CD4-positive, alpha-beta memory T cell (primary cell): ENCODE data around the gene NOL11. TPM values are rescaled to one million over a fixed set of nuclear protein-coding genes. Genes with fewer than 3 reads are reported as not detected.
"Not testable (repeated sequence)": the region's sequence is repeated elsewhere in the genome, so short reads cannot be mapped to it uniquely, and the experiment has no call there.

Source experiments
- CTCF ChIA-PET: fragments of 350-600 bp; sonication (Branson Sonifier 250); formaldehyde crosslinking; loops from one replicate; lab custom pipeline; 2021; ENCODE audit warnings: inconsistent platforms; ENCODE audit not compliant: partially characterized antibody; lab: Charles Lee
- POLR2A ChIA-PET: fragments of 350-600 bp; sonication (Branson Sonifier 250); formaldehyde crosslinking; loops from one replicate; lab custom pipeline; 2021; ENCODE audit not compliant: partially characterized antibody; lab: Charles Lee
- DNase-seq, 5 donors: peaks; one replicate each; pipeline versions ENCODE4 v3.0.0 to v3.0.0-alpha.2; 2020 to 2022; ENCODE audit warnings: mixed read lengths in 1 of 5
- H3K27ac ChIP-seq: one replicate; pipeline ENCODE4 v1.7.0; 2013; ENCODE audit warnings: low read depth, low read length
- H3K27me3 ChIP-seq: 2 replicates; pipeline ENCODE4 v1.7.0; 2013; ENCODE audit warnings: mild to moderate bottlenecking, low read length, moderate library complexity; ENCODE audit not compliant: insufficient read depth
- H3K36me3 ChIP-seq: 2 replicates; pipeline ENCODE4 v1.7.0; 2013; ENCODE audit warnings: mild to moderate bottlenecking, low read length, moderate library complexity; ENCODE audit not compliant: insufficient read depth
- H3K4me1 ChIP-seq: 2 replicates; pipeline ENCODE4 v1.7.0; 2013; ENCODE audit warnings: mild to moderate bottlenecking, low read length, moderate library complexity; ENCODE audit not compliant: insufficient read depth
- H3K4me3 ChIP-seq, 2 donors: one replicate each; pipeline ENCODE4 v1.7.0; 2013; ENCODE audit warnings: low read length in 2 of 2, mild to moderate bottlenecking in 1 of 2
- H3K9me3 ChIP-seq, 2 donors: one replicate each; pipeline ENCODE4 v1.7.0; 2013; ENCODE audit warnings: low read length in 2 of 2, control low read depth in 1 of 2; ENCODE audit not compliant: control insufficient read depth in 1 of 2
- H3K27ac Mint-ChIP-seq, 7 donors: one replicate each; pipeline ENCODE4 v1.8.0; 2020 to 2021; ENCODE audit warnings: mixed read lengths in 7 of 7, mild to moderate bottlenecking in 6 of 7, inconsistent platforms in 3 of 7, moderate library complexity in 3 of 7
- H3K27me3 Mint-ChIP-seq, 2 donors: one replicate each; pipeline ENCODE4 v1.8.0; 2020 to 2021; ENCODE audit warnings: mixed read lengths in 2 of 2
- H3K36me3 Mint-ChIP-seq, 2 donors: one replicate each; pipeline ENCODE4 v1.8.0; 2020 to 2021; ENCODE audit warnings: mixed read lengths in 2 of 2, inconsistent platforms in 1 of 2, mild to moderate bottlenecking in 1 of 2
- H3K4me1 Mint-ChIP-seq, 4 donors: one replicate each; pipeline ENCODE4 v1.8.0; 2020 to 2021; ENCODE audit warnings: mixed read lengths in 4 of 4, mild to moderate bottlenecking in 1 of 4
- H3K4me3 Mint-ChIP-seq, 8 donors: one replicate each; pipeline ENCODE4 v1.8.0; 2020 to 2021; ENCODE audit warnings: mixed read lengths in 8 of 8, mild to moderate bottlenecking in 7 of 8, moderate library complexity in 6 of 8, inconsistent platforms in 3 of 8
- H3K9me3 Mint-ChIP-seq, 8 donors: one replicate each; pipeline ENCODE4 v1.8.0; 2020 to 2021; ENCODE audit warnings: mixed read lengths in 8 of 8, mild to moderate bottlenecking in 5 of 8, inconsistent platforms in 3 of 8, moderate library complexity in 1 of 8
- intact Hi-C: fragments of 100-400 bp; cut with micrococcal nuclease; formaldehyde crosslinking; loops from one replicate; pipeline ENCODE4 v1.15.1; 2023
- polyA plus RNA-seq, 2 donors: library from polyadenylated mRNA; unstranded; fragments of 300-500 nt; fragmentation: Illumina TruSeq; gene quantifications; one replicate each; pipeline ENCODE4 v1.2.3, GENCODE V29; 2021
- total RNA-seq, 2 experiments: library from RNA; stranded (reverse); gene quantifications; one replicate each; pipeline ENCODE4 v1.2.3, GENCODE V29; 2021

The NOL11 gene
- total and polyA plus RNA-seq, 4 experiments from 2014 or later = 18.3 to 57.1 (median 47.5) TPM

- CTCF ChIA-PET = interaction anchor here (0.8 to 1.0 kb wide), 2 partner anchors 13 to 16 kb away, joined by 3 read pairs; no protein-coding TSS in a partner anchor
- POLR2A ChIA-PET, H3K9me3 ChIP-seq, H3K4me3 ChIP-seq, H3K4me1 ChIP-seq, H3K9me3 Mint-ChIP-seq, H3K27ac Mint-ChIP-seq, H3K4me3 Mint-ChIP-seq, H3K36me3 Mint-ChIP-seq, DNase-seq, H3K27me3 Mint-ChIP-seq, H3K27me3 ChIP-seq, intact Hi-C loops, H3K27ac ChIP-seq, H3K36me3 ChIP-seq, H3K4me1 Mint-ChIP-seq: not testable (repeated sequence)
Measured at GRCh38 chr17:67702861-67703260, 14.9 kb upstream of the NOL11 start.

- no peak for DNase-seq
- Mint-ChIP-seq H3K9me3 (no peaks in the 10 kb centered on the region), H3K4me3 (no peak overlapping the region), H3K36me3 (no peaks in the 10 kb centered on the region), H3K27ac (peak overlapping the region in 1 of 7 donors; percentile 23), H3K4me1 (no peaks in the 10 kb centered on the region), H3K27me3 (peaks cover 6 to 7% of the 10 kb centered on the region in 2 donors)
- POLR2A ChIA-PET = interaction anchor here (0.6 to 2.5 kb wide), 4 partner anchors 10 to 168 kb away, joined by 3 to 6 read pairs (median 3); no protein-coding TSS in a partner anchor
- Histone ChIP-seq H3K36me3 (no peaks in the 10 kb centered on the region), H3K27me3 (no peaks in the 10 kb centered on the region), H3K9me3 (no peaks in the 10 kb centered on the region), H3K4me3 (no peak overlapping the region), H3K4me1 (no peaks in the 10 kb centered on the region), H3K27ac (no peak overlapping the region)
- CTCF ChIA-PET = interaction anchor here (1.6 to 4.1 kb wide), 2 partner anchors 20 to 333 kb away, joined by 4 to 13 read pairs; no protein-coding TSS in a partner anchor
- intact Hi-C loops = no loop called here
Measured at GRCh38 chr17:67707442-67707841, 10.3 kb upstream of the NOL11 start.

- Histone ChIP-seq H3K9me3 (no peaks in the 10 kb centered on the region), H3K4me1 (no peaks in the 10 kb centered on the region), H3K27ac (no peak overlapping the region), H3K27me3 (no peaks in the 10 kb centered on the region), H3K4me3 (no peak overlapping the region), H3K36me3 (no peaks in the 10 kb centered on the region)
- no peaks in the 10 kb centered on the region for H3K36me3 Mint-ChIP-seq
- POLR2A ChIA-PET = interaction anchor here (0.9 to 1.4 kb wide), 2 partner anchors 9 kb away, joined by 3 to 5 read pairs; no protein-coding TSS in a partner anchor
- peaks cover 7 to 8% of the 10 kb centered on the region in 2 donors for H3K27me3 Mint-ChIP-seq
- H3K9me3 Mint-ChIP-seq = no peaks in the 10 kb centered on the region
- no peak overlapping the region for H3K27ac Mint-ChIP-seq
- intact Hi-C loops = no loop called here
- DNase-seq = no peak
- H3K4me3 Mint-ChIP-seq = no peak overlapping the region
- CTCF ChIA-PET = interaction anchor here (4.1 kb wide), 1 partner anchor 21 kb away, joined by 13 read pairs; no protein-coding TSS in a partner anchor
- no peaks in the 10 kb centered on the region for H3K4me1 Mint-ChIP-seq
Measured at GRCh38 chr17:67708378-67708777, 9.4 kb upstream of the NOL11 start.

- no peaks in the 10 kb centered on the region for H3K36me3 ChIP-seq
- H3K9me3 Mint-ChIP-seq = no peaks in the 10 kb centered on the region
- peaks cover 4% of the 10 kb centered on the region for H3K4me1 ChIP-seq
- no peaks in the 10 kb centered on the region for H3K9me3 ChIP-seq
- no peak for DNase-seq
- H3K27me3 Mint-ChIP-seq = peaks cover 7 to 8% of the 10 kb centered on the region in 2 donors
- no peaks in the 10 kb centered on the region for H3K27me3 ChIP-seq
- no peak overlapping the region for H3K27ac ChIP-seq
- H3K36me3 Mint-ChIP-seq = no peaks in the 10 kb centered on the region
- peak overlapping the region in 1 of 8 donors; percentile 43 for H3K4me3 Mint-ChIP-seq
- H3K4me1 Mint-ChIP-seq = peaks cover 0 to 5% (median under 1%) of the 10 kb centered on the region in 4 donors
- intact Hi-C loops = loop anchor here (10.0 kb wide), 1 partner anchor 753 kb away; no protein-coding TSS in a partner anchor
- H3K27ac Mint-ChIP-seq = peak overlapping the region in 1 of 7 donors; percentile 57
- no peak overlapping the region for H3K4me3 ChIP-seq
- ChIA-PET POLR2A (no interaction called here), CTCF (interaction anchor here (0.9 kb wide), 1 partner anchor 340 kb away, joined by 3 read pairs; no protein-coding TSS in a partner anchor)
Measured at GRCh38 chr17:67711916-67712315, 5.8 kb upstream of the NOL11 start.

GRCh38 chr17:67712375-67712774 is 5.4 kb upstream of the NOL11 start:
- H3K36me3 ChIP-seq = no peaks in the 10 kb centered on the region
- ChIA-PET POLR2A (no interaction called here), CTCF (interaction anchor here (0.7 to 0.9 kb wide), 2 partner anchors 244 to 341 kb away, joined by 3 to 4 read pairs; no protein-coding TSS in a partner anchor)
- no peak overlapping the region for H3K27ac Mint-ChIP-seq
- no peaks in the 10 kb centered on the region for H3K9me3 ChIP-seq
- H3K27me3 Mint-ChIP-seq = peaks cover 7% of the 10 kb centered on the region in 2 donors
- H3K9me3 Mint-ChIP-seq = no peaks in the 10 kb centered on the region
- no peak overlapping the region for H3K4me3 Mint-ChIP-seq
- no peaks in the 10 kb centered on the region for H3K36me3 Mint-ChIP-seq
- peaks cover 3 to 9% (median 4%) of the 10 kb centered on the region in 4 donors for H3K4me1 Mint-ChIP-seq
- H3K27me3 ChIP-seq = no peaks in the 10 kb centered on the region
- H3K4me3 ChIP-seq = no peak overlapping the region
- DNase-seq = no peak
- no peak overlapping the region for H3K27ac ChIP-seq
- H3K4me1 ChIP-seq = peaks cover 8% of the 10 kb centered on the region
- intact Hi-C loops = loop anchor here (10.0 kb wide), 1 partner anchor 752 kb away; no protein-coding TSS in a partner anchor

GRCh38 chr17:67713169-67713568 is 4.6 kb upstream of the NOL11 start:
- no peak for DNase-seq
- Mint-ChIP-seq H3K27ac (no peak overlapping the region), H3K9me3 (peaks cover 0 to 2% (median 0%) of the 10 kb centered on the region in 8 donors), H3K4me3 (no peak overlapping the region), H3K36me3 (peaks cover 5 to 7% of the 10 kb centered on the region in 2 donors), H3K27me3 (peaks cover 5 to 7% of the 10 kb centered on the region in 2 donors), H3K4me1 (peaks cover 7 to 17% (median 10%) of the 10 kb centered on the region in 4 donors)
- no peak overlapping the region for H3K27ac ChIP-seq
- ChIA-PET CTCF (interaction anchor here (0.7 kb wide), 1 partner anchor 245 kb away, joined by 4 read pairs; no protein-coding TSS in a partner anchor), POLR2A (no interaction called here)
- no peaks in the 10 kb centered on the region for H3K9me3 ChIP-seq
- no peak overlapping the region for H3K4me3 ChIP-seq
- H3K36me3 ChIP-seq = no peaks in the 10 kb centered on the region
- H3K27me3 ChIP-seq = no peaks in the 10 kb centered on the region
- peaks cover 9% of the 10 kb centered on the region for H3K4me1 ChIP-seq
- intact Hi-C loops = loop anchor here (10.0 kb wide), 1 partner anchor 752 kb away; no protein-coding TSS in a partner anchor

- DNase-seq = no peak
- H3K27me3 ChIP-seq = no peaks in the 10 kb centered on the region
Measured at GRCh38 chr17:67716405-67716798, 1.3 kb upstream of the NOL11 start.

More at GRCh38 chr17:67716405-67716798, 1.3 kb upstream of the NOL11 start:
- Histone ChIP-seq H3K4me1 (peaks cover 28% of the 10 kb centered on the region), H3K4me3 (no peak overlapping the region), H3K27ac (no peak overlapping the region), H3K36me3 (peaks cover 11% of the 10 kb centered on the region), H3K9me3 (no peaks in the 10 kb centered on the region)
- Mint-ChIP-seq H3K4me1 (peaks cover 10 to 26% (median 16%) of the 10 kb centered on the region in 4 donors), H3K27ac (peak overlapping the region in 4 of 7 donors; percentile 22 to 100 (median 98)), H3K36me3 (peaks cover 8 to 19% of the 10 kb centered on the region in 2 donors), H3K9me3 (peaks cover 0 to 2% (median 0%) of the 10 kb centered on the region in 8 donors), H3K4me3 (no peak overlapping the region), H3K27me3 (peaks cover 5% of the 10 kb centered on the region in 2 donors)
- ChIA-PET POLR2A (interaction anchor here (0.9 to 2.4 kb wide), 4 partner anchors 281 to 351 kb away, joined by 3 to 20 read pairs (median 6); partner anchors contain the start of gene PITPNC1), CTCF (interaction anchor here (1.7 to 1.8 kb wide), 2 partner anchors 108 to 342 kb away, joined by 5 to 6 read pairs; no protein-coding TSS in a partner anchor)
- intact Hi-C loops = loop anchor here (5.0 to 10.0 kb wide), 2 partner anchors 469 to 748 kb away; partner anchors contain the start of gene HELZ
